ENCODE results near the gene BTBD1. TPM values are rescaled to one million over a fixed set of nuclear protein-coding genes. Genes with fewer than 3 reads are reported as not detected.
A peak's percentile ranks its signal among the peaks of the same experiment; 100 is the strongest.

The BTBD1 gene
- total RNA-seq, 1 donor from 2014 or later, result 47.6 TPM

DNA sequence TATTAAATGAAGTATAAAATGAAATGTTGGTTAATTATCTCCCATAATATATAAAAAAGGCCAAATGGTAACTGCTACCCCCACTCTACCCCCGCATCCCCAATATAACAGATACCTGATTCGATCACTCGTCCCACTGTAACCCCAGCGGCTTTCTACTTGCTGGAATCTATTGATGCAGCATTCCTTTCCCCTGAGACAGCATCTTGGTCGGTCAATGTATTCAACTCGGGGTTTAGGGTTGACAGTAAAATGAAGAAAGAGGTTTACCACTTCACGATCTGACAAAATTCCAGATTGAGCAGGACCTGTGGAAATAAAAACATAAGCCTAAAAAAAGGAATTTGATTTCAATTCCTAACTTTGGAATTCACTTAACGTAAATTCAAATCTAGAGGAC lies 37.0 kb downstream of the BTBD1 start:
- DNase-seq (ENCODE audit: low read depth), result no peak
- TF ChIP-seq, protein P1, sequence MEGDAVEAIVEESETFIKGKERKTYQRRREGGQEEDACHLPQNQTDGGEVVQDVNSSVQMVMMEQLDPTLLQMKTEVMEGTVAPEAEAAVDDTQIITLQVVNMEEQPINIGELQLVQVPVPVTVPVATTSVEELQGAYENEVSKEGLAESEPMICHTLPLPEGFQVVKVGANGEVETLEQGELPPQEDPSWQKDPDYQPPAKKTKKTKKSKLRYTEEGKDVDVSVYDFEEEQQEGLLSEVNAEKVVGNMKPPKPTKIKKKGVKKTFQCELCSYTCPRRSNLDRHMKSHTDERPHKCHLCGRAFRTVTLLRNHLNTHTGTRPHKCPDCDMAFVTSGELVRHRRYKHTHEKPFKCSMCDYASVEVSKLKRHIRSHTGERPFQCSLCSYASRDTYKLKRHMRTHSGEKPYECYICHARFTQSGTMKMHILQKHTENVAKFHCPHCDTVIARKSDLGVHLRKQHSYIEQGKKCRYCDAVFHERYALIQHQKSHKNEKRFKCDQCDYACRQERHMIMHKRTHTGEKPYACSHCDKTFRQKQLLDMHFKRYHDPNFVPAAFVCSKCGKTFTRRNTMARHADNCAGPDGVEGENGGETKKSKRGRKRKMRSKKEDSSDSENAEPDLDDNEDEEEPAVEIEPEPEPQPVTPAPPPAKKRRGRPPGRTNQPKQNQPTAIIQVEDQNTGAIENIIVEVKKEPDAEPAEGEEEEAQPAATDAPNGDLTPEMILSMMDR (conservative IDR thresholded peaks at IDR 0.05; ENCODE audit: low read depth, low read length), result no peak
- H3K4me3 ChIP-seq (ENCODE audit: low read depth, low read length), result no peak overlapping the region

DNA sequence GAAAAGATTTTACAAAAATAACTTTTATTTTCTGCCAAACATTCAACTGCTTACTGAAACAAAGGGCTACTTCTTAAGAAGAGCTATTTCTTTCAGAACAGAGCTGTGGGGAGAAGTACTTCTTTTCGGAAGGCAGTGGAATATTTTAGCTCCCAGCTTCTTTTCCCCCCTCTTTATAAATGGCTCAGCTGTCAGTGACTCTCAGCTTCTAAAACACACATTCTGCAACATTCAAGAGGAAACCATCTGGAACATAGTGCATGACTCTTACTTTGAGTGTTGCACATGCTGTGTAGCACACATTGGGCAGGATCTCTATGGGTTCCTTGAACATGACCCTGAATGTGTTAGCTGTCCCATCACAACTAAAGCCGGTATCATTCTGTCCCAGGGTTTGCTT lies 48.6 kb downstream of the BTBD1 start:
- TF ChIP-seq, protein P1 (conservative IDR thresholded peaks at IDR 0.05; ENCODE audit: low read depth, low read length), result no peak
- H3K4me3 ChIP-seq (ENCODE audit: low read depth, low read length), result no peak overlapping the region
- peak; percentile 18 for DNase-seq (ENCODE audit: low read depth)

DNA sequence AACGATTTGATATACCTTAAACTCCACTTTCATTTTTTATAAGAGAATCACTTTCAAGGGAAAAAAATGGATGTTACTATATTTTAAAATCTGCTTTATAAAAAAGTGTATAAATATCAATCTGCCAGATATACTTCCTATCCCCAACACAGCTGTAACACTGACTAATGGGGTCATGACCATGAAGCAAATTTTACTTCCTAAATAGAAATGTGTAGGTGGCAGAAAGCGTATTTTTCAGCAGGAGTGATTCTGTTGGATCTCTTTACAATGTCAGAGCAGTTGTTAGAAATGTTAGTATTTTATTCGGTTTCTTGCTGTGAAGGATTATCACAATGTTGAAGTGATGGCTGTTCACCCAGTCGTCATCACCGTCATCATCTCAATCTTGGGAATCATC lies 50.1 kb downstream of the BTBD1 start:
- TF ChIP-seq, protein P1 (conservative IDR thresholded peaks at IDR 0.05; ENCODE audit: low read depth, low read length), result no peak
- no peak for DNase-seq (ENCODE audit: low read depth)
- no peak overlapping the region for H3K4me3 ChIP-seq (ENCODE audit: low read depth, low read length)

DNA sequence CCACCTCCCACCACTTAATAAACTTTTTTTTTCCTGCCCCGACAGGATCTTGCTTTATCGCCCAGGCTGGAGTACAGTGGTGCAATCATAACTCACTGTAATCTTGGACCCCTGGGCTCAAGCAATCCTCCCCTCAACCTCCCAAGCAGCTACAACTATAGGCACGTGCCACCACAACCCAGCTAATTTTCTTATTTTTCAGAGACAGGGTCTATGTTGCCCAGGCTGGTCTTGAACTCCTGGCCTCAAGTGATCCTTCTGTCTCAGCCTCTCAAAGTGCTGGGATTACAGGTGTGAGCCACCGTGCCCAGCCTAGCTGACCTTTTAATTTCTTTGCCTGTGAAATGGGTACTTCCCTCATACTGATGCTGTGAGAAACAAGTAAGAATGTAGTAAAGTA lies 51.7 kb downstream of the BTBD1 start:
- H3K4me3 ChIP-seq (ENCODE audit: low read depth, low read length), result no peak overlapping the region

DNA sequence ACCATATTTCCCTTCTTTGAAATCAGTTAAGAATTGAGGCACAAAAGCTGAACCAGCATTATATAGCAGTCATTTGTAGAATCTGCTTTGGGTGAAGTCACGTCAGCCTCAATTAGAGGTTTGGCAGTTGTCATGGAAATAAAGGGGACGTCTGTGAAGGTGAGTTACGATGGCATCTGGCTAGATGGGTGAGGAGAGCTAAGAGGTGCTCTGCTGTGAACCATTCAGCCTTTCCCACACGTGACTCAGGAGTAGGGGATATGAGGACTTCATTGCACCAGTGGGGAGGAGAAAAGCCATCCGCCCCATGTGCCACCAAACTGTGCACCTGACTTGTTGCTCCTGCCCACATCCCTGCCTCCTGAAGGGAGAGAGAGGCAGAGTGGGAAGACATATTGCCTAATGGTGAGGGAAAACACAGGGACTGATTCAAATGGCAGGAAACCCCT lies 52.8 kb downstream of the BTBD1 start:
- TF ChIP-seq, protein P1 (conservative IDR thresholded peaks at IDR 0.05; ENCODE audit: low read depth, low read length), result no peak

More for the DNA sequence above, 51.7 kb downstream of the BTBD1 start:
- TF ChIP-seq, protein P1 (conservative IDR thresholded peaks at IDR 0.05; ENCODE audit: low read depth, low read length), result no peak
- DNase-seq (ENCODE audit: low read depth), result no peak

DNA sequence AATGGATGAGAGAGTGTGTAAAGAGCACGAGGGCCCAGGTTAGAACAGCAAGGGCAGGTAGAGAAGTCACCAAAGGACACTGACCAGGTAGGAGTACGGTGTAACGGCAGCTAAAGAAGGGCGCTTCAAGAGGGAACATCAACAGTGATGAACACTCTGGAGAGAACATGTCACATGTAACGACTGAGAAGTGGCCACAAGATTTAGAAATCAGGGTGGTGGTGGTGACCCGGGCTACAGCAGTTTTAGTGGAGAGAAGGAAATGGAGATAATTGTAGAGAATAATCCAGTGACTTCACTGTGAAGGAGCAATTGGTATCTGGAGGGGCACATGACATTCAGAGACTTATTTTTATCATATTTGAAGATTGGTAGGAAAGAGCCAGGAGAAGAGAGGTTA lies 54.4 kb downstream of the BTBD1 start:
- H3K4me3 ChIP-seq (ENCODE audit: low read depth, low read length), result no peak overlapping the region
- no peak for DNase-seq (ENCODE audit: low read depth)
- TF ChIP-seq, protein P1 (conservative IDR thresholded peaks at IDR 0.05; ENCODE audit: low read depth, low read length), result no peak

More for the DNA sequence above, 52.8 kb downstream of the BTBD1 start:
- no peak overlapping the region for H3K4me3 ChIP-seq (ENCODE audit: low read depth, low read length)
- no peak for DNase-seq (ENCODE audit: low read depth)

DNA sequence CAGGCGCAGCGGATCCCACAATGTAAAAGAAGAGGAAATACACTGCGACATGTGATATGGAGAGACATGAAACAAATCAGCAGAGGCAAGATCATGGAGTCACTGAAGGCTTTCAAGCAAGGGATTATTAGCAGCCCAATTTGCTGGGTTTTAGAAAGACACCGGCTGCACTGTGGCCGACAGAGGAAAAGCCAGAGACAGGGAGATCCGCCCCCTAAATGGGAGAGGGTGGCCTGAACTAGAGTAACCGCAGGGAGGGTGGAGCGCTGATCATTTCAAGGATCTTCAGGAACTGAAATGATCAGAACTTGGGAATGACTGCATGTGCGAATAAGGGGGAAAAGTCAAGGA lies 55.0 kb downstream of the BTBD1 start:
- peak overlapping the region; percentile 79 for H3K4me3 ChIP-seq (ENCODE audit: low read depth, low read length)
- no peak for DNase-seq (ENCODE audit: low read depth)
- TF ChIP-seq, protein P1 (conservative IDR thresholded peaks at IDR 0.05; ENCODE audit: low read depth, low read length), result no peak
